ENCODE data around the gene EPAS1. TPM values are rescaled to one million over a fixed set of nuclear protein-coding genes. Genes with fewer than 3 reads are reported as not detected.

Gene EPAS1
- total RNA-seq, 4 donors from 2014 or later: 126 to 249 (median 148) TPM

GRCh38 chr2:46416739-46417403 is 119.7 kb downstream of the EPAS1 start:
- DNase-seq (ENCODE audit: low spot score in 2 of 2): no peak
- H3K4me3 ChIP-seq (ENCODE audit: low read depth, poor library complexity, severe bottlenecking): no peak overlapping the region
- intact Hi-C loops (cut with DNase I; ENCODE audit: low total_unique reads): no loop called here
- WGBS, 2 donors: 80 to 81% methylated on average over 4 of the region's 4 CpGs
- TF ChIP-seq CTCF (IDR thresholded peaks at IDR 0.05): no peak
- no peak for TF ChIP-seq POLR2A (IDR thresholded peaks at IDR 0.05)

- WGBS, 2 donors: 96 to 97% methylated on average over 2 of the region's 2 CpGs
- TF ChIP-seq POLR2A (IDR thresholded peaks at IDR 0.05): no peak
- no peak for DNase-seq (ENCODE audit: low spot score in 2 of 2)
- intact Hi-C loops (cut with DNase I; ENCODE audit: low total_unique reads): no loop called here
- H3K4me3 ChIP-seq (ENCODE audit: low read depth, poor library complexity, severe bottlenecking): no peak overlapping the region
Measured at GRCh38 chr2:46420945-46421344, 123.7 kb downstream of the EPAS1 start.

DNA sequence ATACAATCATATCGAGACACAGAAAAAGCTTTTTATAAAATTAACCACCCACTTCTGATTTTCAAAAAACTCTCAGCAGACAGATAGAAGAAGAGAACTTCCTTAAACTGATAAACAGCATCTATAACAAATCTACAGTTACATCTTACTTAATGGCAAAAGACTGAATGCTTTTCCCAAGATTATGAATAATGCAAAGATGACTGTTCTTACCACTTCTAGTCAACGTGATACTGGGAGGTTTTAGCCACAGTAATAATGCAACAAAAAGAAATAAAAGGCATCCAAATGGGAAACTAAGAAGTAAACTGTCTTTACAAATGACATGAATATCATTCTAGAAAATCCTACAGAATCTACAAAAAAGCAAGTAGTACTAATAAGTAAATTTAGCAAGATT is 124.2 kb downstream of the EPAS1 start:
- DNase-seq (ENCODE audit: low spot score in 2 of 2): no peak
- 69 to 84% methylated on average over 2 of the region's 2 CpGs for WGBS, 2 donors
- intact Hi-C loops (cut with DNase I; ENCODE audit: low total_unique reads): no loop called here
- no peak for TF ChIP-seq CTCF (IDR thresholded peaks at IDR 0.05)
- no peak for TF ChIP-seq POLR2A (IDR thresholded peaks at IDR 0.05)
- H3K4me3 ChIP-seq (ENCODE audit: low read depth, poor library complexity, severe bottlenecking): no peak overlapping the region

DNA sequence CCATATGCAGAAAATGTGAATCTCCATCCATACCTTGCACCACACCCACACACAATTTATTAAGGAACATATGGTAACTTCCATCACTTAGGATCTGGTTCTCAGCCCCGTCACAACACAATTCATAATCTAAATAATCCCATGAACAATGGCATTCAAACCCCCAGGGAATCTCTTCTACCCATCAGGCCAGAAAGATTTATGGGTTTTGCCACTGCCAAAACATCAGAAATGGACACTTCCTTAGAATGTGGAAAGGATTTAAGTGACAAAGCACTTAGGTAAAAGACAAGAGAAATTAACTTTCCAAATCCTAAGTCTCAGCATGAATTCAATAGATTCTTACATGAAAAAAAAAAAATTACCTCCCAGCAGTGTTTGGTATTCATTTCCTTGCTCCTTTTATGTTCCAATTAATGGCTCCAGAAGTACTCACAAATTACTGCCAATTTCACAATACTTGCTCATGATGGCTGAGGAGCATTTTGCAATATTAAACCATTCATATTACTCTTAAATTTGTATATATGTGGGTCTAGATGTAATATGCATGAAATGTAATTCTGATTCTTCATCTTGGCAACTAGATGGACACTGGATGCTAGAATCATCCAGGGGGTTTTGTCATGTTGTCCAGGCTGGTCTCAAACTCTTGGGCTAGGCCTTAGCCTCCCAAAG is 125.6 kb downstream of the EPAS1 start:
- no peak for TF ChIP-seq POLR2A (IDR thresholded peaks at IDR 0.05)
- TF ChIP-seq CTCF (IDR thresholded peaks at IDR 0.05): no peak

DNA sequence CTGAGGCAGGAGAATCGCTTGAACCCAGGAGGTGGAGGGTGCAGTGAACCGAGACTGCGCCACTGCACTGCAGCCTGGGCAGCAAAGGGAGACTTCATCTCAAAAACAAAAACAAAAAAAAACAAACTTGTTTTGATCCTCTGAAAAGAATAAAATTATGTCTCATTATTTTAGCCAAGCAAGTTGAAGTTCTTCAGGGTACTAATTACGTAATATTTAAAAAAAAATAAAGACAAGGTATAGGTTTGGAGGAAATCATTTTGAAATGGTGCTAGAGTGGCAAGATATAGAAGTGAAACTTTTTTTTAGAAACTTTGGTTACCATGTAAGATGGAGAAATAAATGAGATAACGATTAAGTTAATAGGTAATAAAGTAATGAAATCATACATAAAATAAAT is 127.7 kb downstream of the EPAS1 start:
- TF ChIP-seq CTCF (IDR thresholded peaks at IDR 0.05): no peak
- TF ChIP-seq POLR2A (IDR thresholded peaks at IDR 0.05): no peak
- intact Hi-C loops (cut with DNase I; ENCODE audit: low total_unique reads): no loop called here
- no peak for DNase-seq (ENCODE audit: low spot score in 2 of 2)
- WGBS, 2 donors: 78 to 87% methylated on average over 5 of the region's 5 CpGs
- no peak overlapping the region for H3K4me3 ChIP-seq (ENCODE audit: low read depth, poor library complexity, severe bottlenecking)

More for the DNA sequence above, 125.6 kb downstream of the EPAS1 start:
- H3K4me3 ChIP-seq (ENCODE audit: low read depth, poor library complexity, severe bottlenecking): no peak overlapping the region
- WGBS, 2 donors: 59 to 64% methylated on average over 1 of the region's 1 CpG
- no peak for DNase-seq (ENCODE audit: low spot score in 2 of 2)
- intact Hi-C loops (cut with DNase I; ENCODE audit: low total_unique reads): no loop called here

GRCh38 chr2:46428911-46429436 is 131.8 kb downstream of the EPAS1 start:
- intact Hi-C loops (cut with DNase I; ENCODE audit: low total_unique reads): no loop called here
- 95 to 96% methylated on average over 18 to 20 of the region's 22 CpGs for WGBS, 2 donors
- no peak overlapping the region for H3K4me3 ChIP-seq (ENCODE audit: low read depth, poor library complexity, severe bottlenecking)
- DNase-seq (ENCODE audit: low spot score in 2 of 2): no peak
- TF ChIP-seq POLR2A (IDR thresholded peaks at IDR 0.05): no peak
- TF ChIP-seq CTCF (IDR thresholded peaks at IDR 0.05): no peak
